Sigmoid colon (tissue), 3 donors: ENCODE data around the gene SLC6A19.

Source experiments
- POLR2A ChIP-seq, 2 donors: fragments of 450-650 bp; IDR thresholded peaks; one replicate each; pipeline ENCODE4 v1.6.1; 2016; ENCODE audit warnings: antibody characterized with exemption in 2 of 2, mild to moderate bottlenecking in 2 of 2, moderate library complexity in 2 of 2
- TF ChIP-seq, protein P1 (sequence below), 4 experiments: fragments of 450-650 bp in 3 of 4; fragments of 200-600 bp in 1 of 4; IDR thresholded peaks; one replicate each; pipeline ENCODE4 v1.5.1; 2016 to 2019; ENCODE audit warnings: antibody characterized with exemption in 4 of 4, mild to moderate bottlenecking in 3 of 4, moderate library complexity in 2 of 4

DNA sequence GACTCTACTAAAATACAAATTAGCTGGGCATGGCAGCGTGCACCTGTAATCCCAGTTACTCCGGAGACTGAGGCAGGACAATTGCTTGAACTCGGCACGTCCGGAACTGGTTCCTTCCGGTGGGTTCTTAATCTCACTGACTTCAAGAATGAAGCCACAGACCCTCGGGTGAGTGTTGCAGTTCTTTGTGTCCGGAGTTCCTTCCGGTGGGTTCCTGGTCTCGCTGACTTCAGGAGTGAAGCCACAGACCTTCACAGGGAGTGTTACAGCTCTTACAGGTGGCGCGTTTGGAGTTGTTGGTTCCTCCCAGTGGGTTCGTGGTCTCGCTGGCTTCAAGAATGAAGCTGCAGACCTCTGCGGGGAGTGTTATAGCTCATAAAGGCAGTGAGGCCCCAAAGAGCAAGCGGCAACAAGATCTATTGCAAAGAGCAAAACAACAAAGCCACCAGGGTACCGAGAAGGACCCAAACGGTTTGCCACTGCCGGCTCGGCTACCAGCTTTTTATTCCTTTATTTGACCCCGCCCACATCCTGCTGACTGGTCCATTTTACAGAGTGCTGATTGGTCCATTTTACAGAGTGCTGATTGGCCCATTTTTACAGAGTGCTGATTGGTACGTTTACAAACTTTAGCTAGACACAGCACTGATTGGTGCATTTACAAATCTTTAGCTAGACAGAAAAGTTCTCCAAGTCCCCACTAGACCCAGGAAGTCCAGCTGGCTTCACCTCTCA is 28.6 kb upstream of the SLC6A19 start:
- TF ChIP-seq, protein P1, sequence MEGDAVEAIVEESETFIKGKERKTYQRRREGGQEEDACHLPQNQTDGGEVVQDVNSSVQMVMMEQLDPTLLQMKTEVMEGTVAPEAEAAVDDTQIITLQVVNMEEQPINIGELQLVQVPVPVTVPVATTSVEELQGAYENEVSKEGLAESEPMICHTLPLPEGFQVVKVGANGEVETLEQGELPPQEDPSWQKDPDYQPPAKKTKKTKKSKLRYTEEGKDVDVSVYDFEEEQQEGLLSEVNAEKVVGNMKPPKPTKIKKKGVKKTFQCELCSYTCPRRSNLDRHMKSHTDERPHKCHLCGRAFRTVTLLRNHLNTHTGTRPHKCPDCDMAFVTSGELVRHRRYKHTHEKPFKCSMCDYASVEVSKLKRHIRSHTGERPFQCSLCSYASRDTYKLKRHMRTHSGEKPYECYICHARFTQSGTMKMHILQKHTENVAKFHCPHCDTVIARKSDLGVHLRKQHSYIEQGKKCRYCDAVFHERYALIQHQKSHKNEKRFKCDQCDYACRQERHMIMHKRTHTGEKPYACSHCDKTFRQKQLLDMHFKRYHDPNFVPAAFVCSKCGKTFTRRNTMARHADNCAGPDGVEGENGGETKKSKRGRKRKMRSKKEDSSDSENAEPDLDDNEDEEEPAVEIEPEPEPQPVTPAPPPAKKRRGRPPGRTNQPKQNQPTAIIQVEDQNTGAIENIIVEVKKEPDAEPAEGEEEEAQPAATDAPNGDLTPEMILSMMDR (IDR thresholded peaks at IDR 0.05), result no peak
- no peak for TF ChIP-seq POLR2A (IDR thresholded peaks at IDR 0.05)
